Measurements from ENCODE around the gene NLRC5.
"Not testable (repeated sequence)": the region's sequence is repeated elsewhere in the genome, so short reads cannot be mapped to it uniquely, and the experiment has no call there.

NLRC5 gene

DNA sequence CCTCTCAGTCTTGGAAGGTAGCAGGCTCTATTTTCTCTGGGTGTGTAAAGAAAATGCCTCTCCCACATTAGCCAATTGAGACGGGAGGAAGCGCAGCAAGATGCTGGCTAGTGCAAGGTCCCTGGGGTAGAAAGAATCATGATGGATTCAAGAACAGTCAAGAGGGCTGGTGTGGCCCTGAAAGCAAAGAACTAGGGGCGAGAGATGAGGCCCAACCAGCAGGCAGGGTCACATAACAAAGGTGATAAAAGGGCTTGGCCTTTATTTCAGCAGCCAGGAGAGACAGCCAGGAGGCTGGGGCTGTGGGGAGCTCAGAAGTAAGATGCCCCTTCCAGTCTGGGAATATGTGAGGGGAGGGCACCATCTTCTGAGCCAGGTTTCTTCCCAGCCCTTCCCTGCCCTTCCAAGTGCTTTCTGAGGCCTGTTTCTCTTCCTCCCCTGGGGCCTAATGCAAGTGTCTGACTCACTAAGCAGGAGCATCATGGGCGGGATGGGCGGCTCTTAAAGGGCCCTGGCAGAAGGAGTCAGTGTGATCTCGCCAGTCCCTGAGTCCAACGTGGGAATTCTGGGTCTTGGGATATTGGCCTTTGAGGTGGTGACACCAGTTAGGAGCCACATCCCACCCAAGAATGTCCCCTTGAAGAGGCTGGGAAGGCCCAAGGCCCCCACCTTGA is 3.9 kb upstream of the NLRC5 start:
- Histone ChIP-seq H3K27ac (ENCODE audit: low read depth, low read length, severe bottlenecking) (no peak overlapping the region), H3K4me3 (ENCODE audit: extremely low read depth, insufficient read depth, low read length, poor library complexity, severe bottlenecking) (no peak overlapping the region), H3K36me3 (ENCODE audit: control insufficient read depth, insufficient read depth, low read length) (no peaks in the 10 kb centered on the region), H3K4me1 (ENCODE audit: control insufficient read depth, insufficient read depth, low read length, poor library complexity, severe bottlenecking) (no peaks in the 10 kb centered on the region), H3K9me3 (ENCODE audit: control insufficient read depth, low read length) (no peaks in the 10 kb centered on the region)
- WGBS, 2 experiments (ENCODE audit: insufficient coverage in 2 of 2): 75 to 82% methylated on average over 6 to 7 of the region's 7 CpGs

DNA sequence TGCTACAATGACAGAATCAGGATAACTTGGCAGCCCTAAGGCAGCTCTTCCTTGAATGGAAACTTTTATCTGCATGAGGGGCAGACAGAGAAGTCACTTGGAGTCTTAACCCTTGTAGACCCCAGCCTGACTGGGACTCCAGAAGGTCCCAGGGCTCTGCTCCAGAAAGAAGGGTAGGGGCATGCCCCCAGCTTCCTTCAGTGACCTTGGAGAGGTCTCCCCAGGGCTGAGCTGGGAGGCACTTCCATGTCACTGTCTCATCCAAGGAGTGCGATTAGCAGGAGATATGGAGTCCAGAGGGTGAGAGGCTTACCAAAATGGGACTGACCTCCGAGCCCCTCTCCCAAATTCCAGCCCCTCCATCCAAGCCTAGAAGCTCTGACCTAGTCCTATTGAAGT is 3.4 kb upstream of the NLRC5 start:
- Histone ChIP-seq H3K36me3 (ENCODE audit: control insufficient read depth, insufficient read depth, low read length) (no peaks in the 10 kb centered on the region), H3K9me3 (ENCODE audit: control insufficient read depth, low read length) (no peaks in the 10 kb centered on the region), H3K27ac (ENCODE audit: low read depth, low read length, severe bottlenecking) (no peak overlapping the region), H3K4me3 (ENCODE audit: extremely low read depth, insufficient read depth, low read length, poor library complexity, severe bottlenecking) (no peak overlapping the region), H3K4me1 (ENCODE audit: control insufficient read depth, insufficient read depth, low read length, poor library complexity, severe bottlenecking) (no peaks in the 10 kb centered on the region)
- 100% methylated on average over 1 of the region's 2 CpGs; no CpG with 5 or more reads in 1 of the 2 experiments for WGBS, 2 experiments (ENCODE audit: insufficient coverage in 2 of 2)

DNA sequence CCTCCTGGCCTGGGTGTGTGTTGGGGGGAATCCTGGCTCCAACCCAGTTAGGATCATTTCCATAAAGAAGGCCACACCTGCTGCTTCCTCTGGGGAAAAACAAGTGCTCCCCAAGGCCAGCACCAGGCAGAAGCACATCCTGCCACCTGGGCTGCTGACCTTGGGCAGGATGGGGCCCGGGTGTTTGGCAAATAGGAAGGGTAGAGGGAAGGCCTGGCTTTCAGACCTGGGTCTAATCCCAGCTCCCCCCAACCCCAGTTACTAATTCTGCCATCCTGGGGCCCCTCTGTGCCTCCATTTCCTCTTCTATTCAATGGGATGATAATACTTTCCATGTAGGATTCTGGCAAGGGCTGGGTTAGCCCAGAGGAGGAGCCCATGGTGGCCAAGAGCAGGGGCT is 3.0 kb upstream of the NLRC5 start:
- H3K4me3 ChIP-seq (ENCODE audit: extremely low read depth, insufficient read depth, low read length, poor library complexity, severe bottlenecking): no peak overlapping the region
- no peak overlapping the region for H3K27ac ChIP-seq (ENCODE audit: low read depth, low read length, severe bottlenecking)
- H3K4me1 ChIP-seq (ENCODE audit: control insufficient read depth, insufficient read depth, low read length, poor library complexity, severe bottlenecking): no peaks in the 10 kb centered on the region
- H3K36me3 ChIP-seq (ENCODE audit: control insufficient read depth, insufficient read depth, low read length): no peaks in the 10 kb centered on the region
- H3K9me3 ChIP-seq (ENCODE audit: control insufficient read depth, low read length): no peaks in the 10 kb centered on the region
- WGBS, 2 experiments (ENCODE audit: insufficient coverage in 2 of 2): 100% methylated on average over 1 of the region's 1 CpG; no CpG with 5 or more reads in 1 of the 2 experiments

- H3K36me3 ChIP-seq (ENCODE audit: control insufficient read depth, insufficient read depth, low read length); H3K4me3 ChIP-seq (ENCODE audit: extremely low read depth, insufficient read depth, low read length, poor library complexity, severe bottlenecking); H3K9me3 ChIP-seq (ENCODE audit: control insufficient read depth, low read length); H3K4me1 ChIP-seq (ENCODE audit: control insufficient read depth, insufficient read depth, low read length, poor library complexity, severe bottlenecking); H3K27ac ChIP-seq (ENCODE audit: low read depth, low read length, severe bottlenecking): not testable (repeated sequence)
- 93 to 98% methylated on average over 3 to 4 of the region's 4 CpGs for WGBS, 2 experiments (ENCODE audit: insufficient coverage in 2 of 2)
Measured at GRCh38 chr16:56986908-56987307, 2.4 kb upstream of the NLRC5 start.

DNA sequence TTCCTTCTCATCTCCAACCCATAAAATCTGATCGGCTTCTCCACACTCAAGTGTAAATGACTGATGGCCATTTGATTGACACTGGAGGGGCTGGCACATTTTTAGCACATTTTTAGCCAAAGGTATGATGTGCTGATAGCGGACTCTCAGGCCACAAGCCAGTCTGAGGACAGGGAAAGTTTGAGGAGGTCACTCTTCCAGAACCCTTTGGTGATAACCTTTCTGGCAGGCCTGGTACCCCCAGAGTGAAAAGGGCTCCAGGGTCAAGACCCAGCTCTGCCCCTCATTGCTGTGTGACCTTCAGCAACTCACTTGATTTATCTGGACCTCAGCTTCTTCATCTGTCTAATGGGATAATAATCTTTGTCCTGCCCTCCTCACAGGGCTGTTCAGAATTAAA is 1.7 kb upstream of the NLRC5 start:
- no peaks in the 10 kb centered on the region for H3K9me3 ChIP-seq (ENCODE audit: control insufficient read depth, low read length)
- no peaks in the 10 kb centered on the region for H3K36me3 ChIP-seq (ENCODE audit: control insufficient read depth, insufficient read depth, low read length)
- no peak overlapping the region for H3K27ac ChIP-seq (ENCODE audit: low read depth, low read length, severe bottlenecking)
- no peak overlapping the region for H3K4me3 ChIP-seq (ENCODE audit: extremely low read depth, insufficient read depth, low read length, poor library complexity, severe bottlenecking)
- 100% methylated on average over 2 of the region's 2 CpGs for WGBS, 2 experiments (ENCODE audit: insufficient coverage in 2 of 2)
- no peaks in the 10 kb centered on the region for H3K4me1 ChIP-seq (ENCODE audit: control insufficient read depth, insufficient read depth, low read length, poor library complexity, severe bottlenecking)

- WGBS, 2 experiments (ENCODE audit: insufficient coverage in 2 of 2): 93 to 95% methylated on average over 3 of the region's 6 CpGs
- H3K4me3 ChIP-seq (ENCODE audit: extremely low read depth, insufficient read depth, low read length, poor library complexity, severe bottlenecking): no peak overlapping the region
- no peak overlapping the region for H3K27ac ChIP-seq (ENCODE audit: low read depth, low read length, severe bottlenecking)
- H3K4me1 ChIP-seq (ENCODE audit: control insufficient read depth, insufficient read depth, low read length, poor library complexity, severe bottlenecking): no peaks in the 10 kb centered on the region
- no peaks in the 10 kb centered on the region for H3K36me3 ChIP-seq (ENCODE audit: control insufficient read depth, insufficient read depth, low read length)
- H3K9me3 ChIP-seq (ENCODE audit: control insufficient read depth, low read length): no peaks in the 10 kb centered on the region
Measured at GRCh38 chr16:56988161-56988947, 1.0 kb upstream of the NLRC5 start.

GRCh38 chr16:56989988-56990387 is 631 bp downstream of the NLRC5 start:
- WGBS, 2 experiments (ENCODE audit: insufficient coverage in 2 of 2): 76 to 80% methylated on average over 3 to 5 of the region's 7 CpGs
- Histone ChIP-seq H3K4me3 (ENCODE audit: extremely low read depth, insufficient read depth, low read length, poor library complexity, severe bottlenecking) (peak overlapping the region; percentile 51), H3K9me3 (ENCODE audit: control insufficient read depth, low read length) (no peaks in the 10 kb centered on the region), H3K36me3 (ENCODE audit: control insufficient read depth, insufficient read depth, low read length) (no peaks in the 10 kb centered on the region), H3K27ac (ENCODE audit: low read depth, low read length, severe bottlenecking) (no peak overlapping the region), H3K4me1 (ENCODE audit: control insufficient read depth, insufficient read depth, low read length, poor library complexity, severe bottlenecking) (no peaks in the 10 kb centered on the region)

GRCh38 chr16:56990407-56991286 is 1.3 kb downstream of the NLRC5 start:
- Histone ChIP-seq H3K36me3 (ENCODE audit: control insufficient read depth, insufficient read depth, low read length) (no peaks in the 10 kb centered on the region), H3K4me1 (ENCODE audit: control insufficient read depth, insufficient read depth, low read length, poor library complexity, severe bottlenecking) (no peaks in the 10 kb centered on the region), H3K9me3 (ENCODE audit: control insufficient read depth, low read length) (no peaks in the 10 kb centered on the region), H3K4me3 (ENCODE audit: extremely low read depth, insufficient read depth, low read length, poor library complexity, severe bottlenecking) (no peak overlapping the region), H3K27ac (ENCODE audit: low read depth, low read length, severe bottlenecking) (no peak overlapping the region)
- 89 to 96% methylated on average over 13 to 14 of the region's 16 CpGs for WGBS, 2 experiments (ENCODE audit: insufficient coverage in 2 of 2)

- WGBS, 2 experiments (ENCODE audit: insufficient coverage in 2 of 2): no CpG with 5 or more reads among the region's 1 CpG
- not testable (repeated sequence) for H3K36me3 ChIP-seq (ENCODE audit: control insufficient read depth, insufficient read depth, low read length); H3K4me3 ChIP-seq (ENCODE audit: extremely low read depth, insufficient read depth, low read length, poor library complexity, severe bottlenecking); H3K9me3 ChIP-seq (ENCODE audit: control insufficient read depth, low read length); H3K27ac ChIP-seq (ENCODE audit: low read depth, low read length, severe bottlenecking); H3K4me1 ChIP-seq (ENCODE audit: control insufficient read depth, insufficient read depth, low read length, poor library complexity, severe bottlenecking)
Measured at GRCh38 chr16:56992431-56992830, 3.1 kb downstream of the NLRC5 start.

GRCh38 chr16:56993204-56993603 is 3.8 kb downstream of the NLRC5 start:
- Histone ChIP-seq H3K27ac (ENCODE audit: low read depth, low read length, severe bottlenecking) (no peak overlapping the region), H3K36me3 (ENCODE audit: control insufficient read depth, insufficient read depth, low read length) (no peaks in the 10 kb centered on the region), H3K9me3 (ENCODE audit: control insufficient read depth, low read length) (no peaks in the 10 kb centered on the region), H3K4me3 (ENCODE audit: extremely low read depth, insufficient read depth, low read length, poor library complexity, severe bottlenecking) (no peak overlapping the region), H3K4me1 (ENCODE audit: control insufficient read depth, insufficient read depth, low read length, poor library complexity, severe bottlenecking) (no peaks in the 10 kb centered on the region)
- WGBS, 2 experiments (ENCODE audit: insufficient coverage in 2 of 2): 40 to 57% methylated on average over 1 to 2 of the region's 2 CpGs
